Suprapubic skin (tissue), 4 donors: ENCODE results near the gene CSGALNACT2. TPM values are rescaled to one million over a fixed set of nuclear protein-coding genes. Genes with fewer than 3 reads are reported as not detected.

Source experiments
- DNase-seq, 2 donors: peaks; one replicate each; pipeline ENCODE4 v3.0.0-alpha.2; 2019; ENCODE audit warnings: low spot score in 2 of 2
- H3K27ac ChIP-seq: fragments of 200-600 bp; sonication (generic); one replicate; pipeline ENCODE4 v1.5.1; 2019
- H3K27me3 ChIP-seq: fragments of 200-600 bp; sonication (generic); one replicate; pipeline ENCODE4 v1.5.1; 2019
- H3K36me3 ChIP-seq: fragments of 200-600 bp; sonication (generic); one replicate; pipeline ENCODE4 v1.5.1; 2019
- H3K4me1 ChIP-seq: fragments of 200-600 bp; sonication (generic); one replicate; pipeline ENCODE4 v1.5.1; 2019
- H3K4me3 ChIP-seq: fragments of 200-600 bp; sonication (generic); one replicate; pipeline ENCODE4 v1.5.1; 2019; ENCODE audit warnings: mild to moderate bottlenecking
- H3K9me3 ChIP-seq: fragments of 200-600 bp; sonication (generic); one replicate; pipeline ENCODE4 v1.5.1; 2019
- EP300 ChIP-seq: sonication (generic); formaldehyde crosslinking; IDR thresholded peaks from one replicate; pipeline ENCODE4 v1.6.1; 2017; ENCODE audit warnings: antibody characterized with exemption
- POLR2A ChIP-seq, 2 donors: fragments of 450-650 bp; IDR thresholded peaks; one replicate each; pipeline ENCODE4 v1.6.1; 2017; ENCODE audit warnings: antibody characterized with exemption in 2 of 2, mild to moderate bottlenecking in 2 of 2, moderate library complexity in 2 of 2
- POLR2AphosphoS5 ChIP-seq, 3 donors: sonication (generic); formaldehyde crosslinking; IDR thresholded peaks; one replicate each; pipeline ENCODE4 v1.6.1; 2017; ENCODE audit warnings: antibody characterized with exemption in 3 of 3
- WGBS: methylation state at CpG from one replicate; pipeline ENCODE4 v1.1.5; 2018; 5-methylcytosine and 5-hydroxymethylcytosine counted together
- total RNA-seq, 4 donors: library from RNA; depleted of rRNA; stranded (reverse); fragments of >200 nt; gene quantifications; one replicate each; pipeline ENCODE4 v1.1.0, GENCODE V29; 2016
- TF ChIP-seq, protein P1 (sequence below), 2 donors: fragments of 200-600 bp in 1 of 2; fragments of 450-650 bp in 1 of 2; sonication (generic) in 1 of 2; IDR thresholded peaks; one replicate each; pipeline ENCODE4 v1.5.1; 2016 to 2019; ENCODE audit warnings: antibody characterized with exemption in 2 of 2, mild to moderate bottlenecking in 1 of 2, moderate library complexity in 1 of 2

Gene CSGALNACT2
- total RNA-seq, 4 donors from 2014 or later: 10.1 to 15.5 (median 13.9) TPM

DNA sequence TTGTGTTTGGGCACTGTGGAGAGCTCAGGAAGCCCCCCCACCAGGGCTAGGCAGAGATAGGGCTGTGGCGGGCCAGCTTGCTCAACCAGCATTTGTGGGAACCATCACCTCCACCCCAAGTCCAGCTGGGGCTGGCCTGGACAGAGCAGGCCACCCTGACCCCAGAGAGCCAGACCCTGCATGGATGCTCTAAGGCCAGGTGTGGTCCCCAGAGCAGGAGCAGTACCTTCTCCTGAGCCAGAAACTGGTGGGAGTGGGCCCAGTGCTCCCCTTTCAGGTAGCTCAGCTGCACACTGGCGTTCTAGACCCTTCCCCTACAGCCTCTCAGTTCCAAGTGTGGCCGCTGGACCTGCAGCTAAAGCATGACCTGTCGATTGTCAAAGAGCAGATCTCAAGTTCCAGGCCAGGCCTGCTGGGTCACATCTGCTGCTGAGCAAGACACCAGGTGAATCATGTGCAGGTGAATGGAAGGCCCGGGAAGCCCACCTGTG is 71.5 kb downstream of the CSGALNACT2 start:
- no peaks in the 10 kb centered on the region for H3K36me3 ChIP-seq
- H3K4me1 ChIP-seq: no peaks in the 10 kb centered on the region
- TF ChIP-seq EP300: no peak
- no peak for TF ChIP-seq POLR2AphosphoS5 (IDR thresholded peaks at IDR 0.05)
- TF ChIP-seq, protein P1, sequence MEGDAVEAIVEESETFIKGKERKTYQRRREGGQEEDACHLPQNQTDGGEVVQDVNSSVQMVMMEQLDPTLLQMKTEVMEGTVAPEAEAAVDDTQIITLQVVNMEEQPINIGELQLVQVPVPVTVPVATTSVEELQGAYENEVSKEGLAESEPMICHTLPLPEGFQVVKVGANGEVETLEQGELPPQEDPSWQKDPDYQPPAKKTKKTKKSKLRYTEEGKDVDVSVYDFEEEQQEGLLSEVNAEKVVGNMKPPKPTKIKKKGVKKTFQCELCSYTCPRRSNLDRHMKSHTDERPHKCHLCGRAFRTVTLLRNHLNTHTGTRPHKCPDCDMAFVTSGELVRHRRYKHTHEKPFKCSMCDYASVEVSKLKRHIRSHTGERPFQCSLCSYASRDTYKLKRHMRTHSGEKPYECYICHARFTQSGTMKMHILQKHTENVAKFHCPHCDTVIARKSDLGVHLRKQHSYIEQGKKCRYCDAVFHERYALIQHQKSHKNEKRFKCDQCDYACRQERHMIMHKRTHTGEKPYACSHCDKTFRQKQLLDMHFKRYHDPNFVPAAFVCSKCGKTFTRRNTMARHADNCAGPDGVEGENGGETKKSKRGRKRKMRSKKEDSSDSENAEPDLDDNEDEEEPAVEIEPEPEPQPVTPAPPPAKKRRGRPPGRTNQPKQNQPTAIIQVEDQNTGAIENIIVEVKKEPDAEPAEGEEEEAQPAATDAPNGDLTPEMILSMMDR (IDR thresholded peaks at IDR 0.05): no peak
- no peak for TF ChIP-seq POLR2A (IDR thresholded peaks at IDR 0.05)
- DNase-seq: peak; percentile 36 to 67
- H3K9me3 ChIP-seq: no peaks in the 10 kb centered on the region
- WGBS: no CpG with 5 or more reads among the region's 5 CpGs
- H3K4me3 ChIP-seq: no peak overlapping the region
- H3K27ac ChIP-seq: no peak overlapping the region
- H3K27me3 ChIP-seq: no peaks in the 10 kb centered on the region

DNA sequence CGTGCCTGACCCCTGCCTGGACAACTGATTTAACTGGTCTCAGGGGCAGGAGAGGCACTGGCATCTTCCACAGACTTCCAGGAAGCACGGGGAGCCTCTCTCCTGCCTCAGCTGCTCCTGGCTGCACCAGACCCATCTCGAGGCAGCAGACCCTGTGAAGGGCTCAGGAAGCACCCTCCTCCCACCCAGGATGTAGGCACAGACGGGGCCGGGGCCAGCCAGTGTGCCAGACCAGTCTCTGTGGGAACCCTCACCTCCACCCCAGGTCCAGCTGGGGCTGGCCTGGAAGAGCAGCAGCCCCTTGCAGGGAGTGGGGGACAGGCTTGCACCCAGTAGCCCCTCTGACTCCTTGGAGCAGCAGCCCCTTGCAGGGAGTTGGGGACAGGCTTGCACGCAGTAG is 72.3 kb downstream of the CSGALNACT2 start:
- peak; percentile 37 to 70 for DNase-seq
- peaks cover 3% of the 10 kb centered on the region for H3K27me3 ChIP-seq
- no peak for TF ChIP-seq POLR2A (IDR thresholded peaks at IDR 0.05)
- TF ChIP-seq, protein P1 (IDR thresholded peaks at IDR 0.05): no peak
- TF ChIP-seq POLR2AphosphoS5 (IDR thresholded peaks at IDR 0.05): no peak
- TF ChIP-seq EP300: no peak
- H3K4me3 ChIP-seq: no peak overlapping the region
- no peaks in the 10 kb centered on the region for H3K9me3 ChIP-seq
- no peak overlapping the region for H3K27ac ChIP-seq
- H3K4me1 ChIP-seq: no peaks in the 10 kb centered on the region
- WGBS: 67% methylated on average over 1 of the region's 6 CpGs
- no peaks in the 10 kb centered on the region for H3K36me3 ChIP-seq

DNA sequence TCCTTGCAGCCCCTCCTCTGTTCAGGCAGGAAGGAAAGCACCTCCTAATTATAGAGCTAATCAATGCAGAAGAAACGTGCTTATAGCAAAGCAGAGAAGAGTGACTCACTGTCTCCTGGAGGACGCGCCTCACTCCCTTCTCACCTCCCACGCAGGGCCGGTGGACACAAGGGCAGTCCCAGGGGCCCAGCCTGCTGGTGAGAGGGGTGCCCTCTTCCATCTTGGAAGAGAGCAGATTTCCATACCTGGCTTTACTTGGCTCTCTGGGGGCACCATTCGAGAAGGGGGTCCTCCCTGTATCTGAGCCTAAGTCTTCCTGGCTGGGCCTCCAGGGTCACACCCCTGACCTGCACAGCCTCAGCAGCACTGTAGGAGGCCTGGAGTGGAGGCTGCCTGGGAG is 72.8 kb downstream of the CSGALNACT2 start:
- no CpG with 5 or more reads among the region's 6 CpGs for whole genome bisulfite sequencing
- no peak overlapping the region for H3K27ac ChIP-seq
- TF ChIP-seq POLR2AphosphoS5 (IDR thresholded peaks at IDR 0.05) (no peak), EP300 (no peak), POLR2A (IDR thresholded peaks at IDR 0.05) (no peak)
- TF ChIP-seq, protein P1 (IDR thresholded peaks at IDR 0.05): no peak
- no peak overlapping the region for H3K4me3 ChIP-seq
- H3K4me1 ChIP-seq: no peaks in the 10 kb centered on the region
- H3K36me3 ChIP-seq: no peaks in the 10 kb centered on the region
- peaks cover 7% of the 10 kb centered on the region for H3K27me3 ChIP-seq
- H3K9me3 ChIP-seq: no peaks in the 10 kb centered on the region
- peak in 1 of 2 donors; percentile 40 for DNase-seq

DNA sequence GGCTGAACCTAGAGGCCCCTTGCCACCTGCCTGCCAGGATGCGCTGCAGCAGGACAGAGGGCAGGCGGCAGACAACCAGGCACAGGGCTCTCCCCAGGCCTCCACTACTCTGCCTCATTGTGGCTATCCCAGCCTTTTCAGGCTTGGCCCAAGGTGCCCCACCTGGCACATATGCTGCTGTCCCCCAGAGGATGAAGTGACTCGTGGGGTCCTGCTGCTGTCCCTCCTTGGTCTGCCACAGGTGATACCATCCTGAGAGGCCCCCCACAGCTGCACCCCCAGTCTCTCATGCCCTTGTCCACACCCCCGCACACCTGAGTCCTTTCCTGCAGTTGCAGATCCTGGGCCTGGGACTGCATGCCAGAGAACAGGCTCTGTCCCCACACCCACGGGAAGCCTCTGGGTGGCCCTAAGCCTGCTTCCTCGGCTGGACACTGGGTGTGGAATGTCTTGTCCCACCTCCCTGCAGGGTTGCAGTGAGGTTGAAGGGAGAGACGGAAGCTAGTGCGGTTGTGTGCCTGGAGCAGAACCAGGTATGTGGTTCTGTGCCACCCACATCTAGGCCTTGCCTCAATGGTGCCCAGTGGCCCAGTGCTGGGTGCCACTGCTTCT is 73.3 kb downstream of the CSGALNACT2 start:
- H3K4me3 ChIP-seq: no peak overlapping the region
- no peaks in the 10 kb centered on the region for H3K9me3 ChIP-seq
- peaks cover 12% of the 10 kb centered on the region for H3K27me3 ChIP-seq
- 49% methylated on average over 4 of the region's 8 CpGs for WGBS
- peak; percentile 43 to 75 for DNase-seq
- H3K36me3 ChIP-seq: no peaks in the 10 kb centered on the region
- TF ChIP-seq, protein P1 (IDR thresholded peaks at IDR 0.05): no peak
- TF ChIP-seq POLR2AphosphoS5 (IDR thresholded peaks at IDR 0.05): no peak
- no peak overlapping the region for H3K27ac ChIP-seq
- no peaks in the 10 kb centered on the region for H3K4me1 ChIP-seq

DNA sequence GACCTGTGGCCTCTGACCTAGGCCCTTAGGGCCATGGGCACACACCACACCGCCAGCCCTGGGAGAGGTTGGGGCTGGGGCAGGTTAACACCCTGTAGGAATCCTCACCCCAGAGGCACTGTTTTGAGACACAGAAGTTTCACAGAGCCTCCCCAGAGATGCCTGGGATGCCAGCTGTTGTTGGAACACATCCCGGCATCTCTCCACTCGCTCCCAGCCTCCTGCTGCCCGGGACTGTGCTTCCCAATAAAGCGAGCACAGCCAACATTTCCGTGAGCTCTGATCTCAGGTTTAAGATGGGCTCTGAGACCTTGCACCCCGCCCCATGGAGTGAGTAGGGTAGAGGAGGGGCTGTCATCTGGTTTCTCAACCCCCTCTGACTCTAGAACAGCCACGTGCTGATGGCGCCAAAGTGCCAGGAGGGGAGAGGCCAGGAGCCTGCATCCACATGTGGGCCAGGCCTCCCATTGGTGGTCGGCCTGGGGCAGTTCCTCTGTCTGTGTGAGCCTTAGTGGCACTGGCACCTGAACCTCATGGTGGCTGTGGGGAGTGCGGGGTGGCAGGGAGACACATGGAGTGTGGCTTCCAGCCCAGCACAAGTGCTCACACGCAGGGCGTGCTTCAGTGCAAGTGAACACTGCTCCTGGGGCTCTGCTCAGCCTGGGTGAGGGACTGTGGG is 73.9 kb downstream of the CSGALNACT2 start:
- H3K4me1 ChIP-seq: no peaks in the 10 kb centered on the region

More for the DNA sequence above, 73.9 kb downstream of the CSGALNACT2 start:
- WGBS: 38% methylated on average over 7 of the region's 13 CpGs
- no peak overlapping the region for H3K4me3 ChIP-seq
- no peaks in the 10 kb centered on the region for H3K36me3 ChIP-seq
- peak in 1 of 2 donors; percentile 71 for DNase-seq
- H3K27me3 ChIP-seq: peaks cover 18% of the 10 kb centered on the region
- H3K9me3 ChIP-seq: no peaks in the 10 kb centered on the region
- TF ChIP-seq, protein P1 (IDR thresholded peaks at IDR 0.05): no peak
- TF ChIP-seq POLR2A (IDR thresholded peaks at IDR 0.05) (no peak), POLR2AphosphoS5 (IDR thresholded peaks at IDR 0.05) (no peak), EP300 (no peak)
- H3K27ac ChIP-seq: no peak overlapping the region
